ENCODE data around the gene STXBP1.

Gene STXBP1

DNA sequence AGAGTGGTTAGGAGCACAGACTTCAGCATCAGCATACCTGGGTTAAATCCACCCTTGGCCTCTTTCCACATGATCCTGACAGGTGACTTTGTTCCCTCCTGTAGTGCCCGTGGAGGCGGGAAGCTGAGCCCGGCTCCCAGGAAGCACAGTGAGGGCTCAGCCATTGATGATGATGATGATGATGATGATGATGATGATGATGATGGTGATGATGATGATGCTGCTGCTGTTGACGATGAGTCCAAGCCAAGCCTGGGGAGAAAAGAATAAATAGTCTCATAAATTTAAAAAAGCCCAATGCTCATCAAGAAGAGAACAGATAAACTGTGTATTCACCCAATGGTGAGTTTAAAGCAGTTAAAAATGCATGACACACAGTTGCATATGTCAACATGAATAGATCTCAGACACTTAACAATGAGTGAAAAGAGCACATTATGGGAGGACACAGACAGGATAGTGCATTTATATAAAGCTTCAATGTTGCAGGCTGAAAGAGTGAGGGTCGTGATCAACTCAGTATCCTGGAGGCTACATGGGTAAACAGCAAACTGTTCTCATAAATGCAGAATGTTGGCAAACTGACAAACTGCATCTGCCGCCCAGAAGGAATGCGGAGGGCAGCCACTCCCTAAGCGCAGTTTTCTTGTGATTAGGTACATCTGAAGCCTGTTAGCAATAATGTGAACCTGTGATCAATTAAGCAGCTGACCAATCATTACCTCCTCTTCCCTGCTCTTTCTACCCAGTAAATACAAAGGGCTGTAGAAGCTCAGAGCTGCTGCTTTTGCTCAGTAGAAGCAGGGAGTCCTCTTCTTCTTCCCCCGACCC, 83.0 kb downstream of the STXBP1 start:
- no peak for DNase-seq

DNA sequence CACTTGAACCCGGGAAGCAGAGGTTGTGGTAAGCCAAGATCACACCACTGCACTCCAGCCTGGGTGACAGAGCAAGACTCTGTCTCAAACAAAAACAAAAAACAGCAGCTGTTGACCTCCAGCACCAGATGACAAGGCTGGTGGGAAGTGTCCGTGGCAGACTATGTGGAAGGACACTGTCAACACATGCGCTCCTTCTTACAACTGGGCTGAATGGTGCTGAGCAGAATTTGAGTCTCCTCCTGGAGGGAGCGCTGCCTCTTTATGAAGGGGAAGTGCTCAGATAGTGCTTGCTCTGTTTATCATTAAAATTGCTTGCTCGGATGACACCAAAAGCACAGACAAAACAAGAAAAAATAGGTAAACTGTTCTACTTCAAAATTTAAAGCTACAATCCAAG, 85.5 kb downstream of the STXBP1 start:
- DNase-seq = no peak

DNA sequence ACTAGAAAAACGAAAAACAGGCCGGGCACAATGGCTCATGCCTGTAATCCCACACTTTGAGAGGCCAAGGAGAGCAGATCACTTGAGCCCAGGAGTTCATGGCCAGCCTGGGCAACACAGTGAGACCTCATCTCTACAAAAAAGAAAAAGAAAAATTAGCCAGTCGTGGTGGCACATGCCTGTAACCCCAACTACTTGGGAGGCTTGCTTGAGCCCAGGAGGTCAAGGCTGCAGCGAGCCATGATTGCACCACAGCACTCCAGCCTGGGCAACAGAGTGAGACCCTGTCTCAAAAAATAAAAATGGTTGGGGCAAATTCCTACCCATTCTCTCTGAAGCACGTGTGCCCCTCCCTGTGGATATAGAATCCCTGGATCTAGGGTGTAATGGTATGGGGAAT, 86.3 kb downstream of the STXBP1 start:
- DNase-seq = no peak

DNA sequence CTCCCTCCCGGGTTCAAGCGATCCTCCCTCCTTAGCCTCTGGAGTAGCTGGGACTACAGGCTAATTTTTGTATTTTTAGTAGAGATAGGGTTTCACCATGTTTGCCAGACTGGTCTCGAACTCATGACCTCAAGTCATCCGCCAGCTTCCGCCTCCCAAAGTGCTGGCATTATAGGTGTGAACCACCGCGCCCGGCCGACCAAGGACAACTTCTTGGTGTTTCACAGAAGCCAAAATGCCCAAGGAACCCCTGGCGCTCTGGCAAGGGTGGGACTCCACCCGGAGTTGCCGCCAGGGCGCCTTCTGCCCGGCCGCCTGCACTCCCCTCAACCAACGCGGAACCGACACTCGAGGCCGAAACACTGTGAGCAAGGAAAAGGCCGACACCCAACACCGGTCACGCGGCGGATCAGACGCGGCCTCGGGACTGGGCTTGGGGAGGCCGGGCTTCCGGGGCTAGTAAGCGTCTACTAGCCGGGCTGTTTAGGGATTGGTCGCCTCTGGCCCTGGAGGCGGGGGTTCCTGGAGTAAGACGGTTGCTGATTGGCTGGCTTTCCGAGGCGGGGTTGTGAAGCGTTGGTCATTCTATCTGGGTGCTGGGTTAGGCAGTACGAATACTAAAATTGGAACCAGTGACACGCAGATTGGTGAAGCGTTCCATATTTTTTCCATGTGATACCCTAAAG, 87.1 kb downstream of the STXBP1 start:
- DNase-seq = peak; percentile 97

DNA sequence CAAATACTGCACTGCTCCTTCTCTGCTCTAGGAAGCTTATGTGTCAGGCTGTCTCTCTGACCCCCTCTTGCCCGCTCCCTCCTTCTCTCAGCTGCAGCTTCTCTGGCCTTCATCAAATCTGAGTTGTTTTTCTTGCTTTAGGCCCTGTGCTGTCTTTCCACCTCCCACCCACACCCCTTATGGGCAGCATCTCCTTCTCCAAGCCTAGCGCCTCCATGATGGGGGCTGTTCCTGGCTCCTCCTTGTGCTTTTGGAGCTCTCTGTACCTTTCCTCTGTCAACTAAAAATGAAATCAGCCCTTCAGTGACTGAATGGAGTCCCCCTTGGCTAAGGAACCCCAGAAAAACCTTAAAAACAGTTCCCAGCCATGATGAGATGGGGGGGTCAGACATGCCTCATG, 88.1 kb downstream of the STXBP1 start:
- no peak for DNase-seq

DNA sequence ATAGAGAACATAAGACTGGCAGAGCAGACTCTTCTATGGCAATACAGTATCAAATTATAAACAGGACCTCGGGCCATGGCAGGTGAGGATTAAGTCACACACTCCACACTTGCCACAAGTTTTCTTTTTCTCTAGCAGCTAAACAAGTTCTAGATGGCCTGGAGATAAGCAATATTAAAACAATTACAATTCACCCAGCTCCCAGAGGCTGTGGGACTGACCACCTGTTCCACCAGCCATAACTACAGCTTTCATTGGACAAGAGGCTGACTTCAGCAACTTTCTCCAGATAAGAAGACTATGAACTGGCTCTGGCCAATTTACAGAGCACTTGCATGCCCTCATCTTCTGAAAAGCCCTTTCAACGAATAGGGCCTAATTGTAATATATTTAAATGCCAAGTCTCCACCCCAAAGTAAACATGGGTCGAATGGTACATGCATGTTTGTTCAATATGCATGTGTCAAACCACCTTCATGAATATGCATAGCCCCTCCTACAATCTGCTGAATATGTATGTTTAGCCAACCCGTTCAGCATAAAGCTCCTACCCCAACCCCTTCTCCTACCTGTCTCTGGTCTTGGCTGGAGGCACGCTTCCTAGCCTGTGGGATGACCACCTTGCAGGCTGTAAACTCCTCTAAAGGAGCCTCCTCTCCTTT, 88.6 kb downstream of the STXBP1 start:
- DNase-seq = no peak

DNA sequence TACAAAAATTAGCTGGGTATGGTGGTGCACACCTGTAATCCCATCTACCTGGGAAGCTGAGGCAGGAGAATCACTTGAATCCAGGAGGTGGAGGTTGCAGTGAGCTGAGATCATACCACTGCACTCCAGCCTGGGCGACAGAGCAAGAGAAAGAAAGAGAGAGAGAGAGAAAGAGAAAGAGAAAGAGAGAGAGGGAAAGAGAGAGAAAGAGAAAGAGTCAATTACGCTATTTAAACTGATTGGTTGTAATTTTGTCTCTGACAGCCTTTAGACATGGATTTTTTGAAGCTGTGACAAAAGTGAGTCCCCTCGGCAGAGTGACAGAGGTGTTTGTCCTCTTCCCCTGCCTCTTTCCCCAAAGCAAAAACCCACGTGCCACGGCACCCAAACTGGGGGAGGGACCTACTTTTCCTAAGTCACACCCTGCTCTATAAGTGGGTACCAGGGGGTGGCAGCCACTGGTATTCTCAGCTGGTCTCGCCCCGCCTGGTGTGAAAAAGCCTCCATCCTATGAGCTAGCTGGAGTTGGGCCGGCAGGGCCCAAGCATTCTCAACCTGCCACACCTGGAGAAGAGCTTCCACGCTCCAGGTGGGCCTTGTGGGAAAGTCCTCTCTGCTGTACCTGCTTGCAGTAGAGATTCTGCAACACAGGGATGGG, 91.3 kb downstream of the STXBP1 start:
- no peak for DNase-seq

DNA sequence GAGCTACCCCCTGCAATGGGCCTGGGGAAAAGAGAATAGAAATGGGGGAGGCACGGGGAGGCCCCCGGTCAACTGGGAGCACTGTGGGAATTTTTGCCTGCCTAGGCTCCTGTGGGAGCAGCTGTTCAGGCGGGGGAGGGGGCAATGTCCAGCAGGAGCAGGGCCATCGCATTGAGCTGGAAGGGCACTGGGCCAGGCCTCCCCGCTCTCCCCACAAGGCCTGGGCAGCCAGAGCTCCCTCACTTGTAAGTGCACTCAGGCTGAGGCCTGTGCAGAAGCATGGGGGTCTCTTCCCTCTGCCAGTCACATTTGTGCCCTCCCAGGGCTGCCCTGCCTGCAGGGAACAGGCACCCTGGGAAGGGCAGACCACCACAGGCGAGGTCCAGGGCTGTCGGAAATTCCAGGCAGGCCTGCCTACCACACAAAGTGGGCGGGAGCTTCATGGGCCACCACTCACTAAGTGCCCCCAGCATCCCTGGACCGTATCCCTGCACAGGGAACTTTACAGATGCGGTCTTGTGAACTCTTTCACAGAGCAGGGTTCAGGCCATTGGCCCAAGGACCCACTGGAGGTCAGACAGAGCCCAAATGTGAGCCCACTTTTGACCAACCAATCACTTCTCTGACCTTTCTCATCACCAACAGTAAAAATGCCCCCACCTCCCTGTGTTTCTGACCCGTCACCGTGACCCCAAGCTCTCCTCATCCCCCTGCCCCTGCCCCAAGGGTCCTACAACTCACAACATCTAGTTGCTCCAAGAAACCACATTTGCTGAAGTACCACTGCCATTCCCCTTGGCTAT, 93.7 kb downstream of the STXBP1 start:
- no peak for DNase-seq

DNA sequence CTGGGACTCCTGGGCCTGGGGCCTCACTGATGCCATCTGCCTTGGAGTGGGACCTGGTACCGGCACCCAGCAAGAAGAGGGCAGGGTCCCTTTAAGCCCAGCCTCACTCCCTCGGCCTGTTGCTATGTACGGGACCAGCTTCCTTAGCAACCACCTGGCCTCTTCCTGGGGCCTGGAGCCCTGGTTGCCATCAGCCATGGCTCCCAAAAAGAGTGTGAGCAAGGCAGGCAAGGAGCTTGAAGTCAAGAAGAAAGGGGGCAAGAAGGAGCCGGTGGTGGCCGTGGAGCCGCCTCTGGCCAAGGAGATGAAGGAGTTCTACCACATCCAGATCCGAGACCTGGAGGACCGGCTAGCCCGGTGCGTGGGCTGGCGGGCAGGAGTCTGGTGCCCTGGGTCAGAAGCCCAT, 94.8 kb downstream of the STXBP1 start, which contains the start of gene CFAP157:
TSS of gene CFAP157 (plus strand) at position 153 of the 406 bp plus-strand sequence. CDS start at position 197, 44 bp downstream.
- DNase-seq = no peak

DNA sequence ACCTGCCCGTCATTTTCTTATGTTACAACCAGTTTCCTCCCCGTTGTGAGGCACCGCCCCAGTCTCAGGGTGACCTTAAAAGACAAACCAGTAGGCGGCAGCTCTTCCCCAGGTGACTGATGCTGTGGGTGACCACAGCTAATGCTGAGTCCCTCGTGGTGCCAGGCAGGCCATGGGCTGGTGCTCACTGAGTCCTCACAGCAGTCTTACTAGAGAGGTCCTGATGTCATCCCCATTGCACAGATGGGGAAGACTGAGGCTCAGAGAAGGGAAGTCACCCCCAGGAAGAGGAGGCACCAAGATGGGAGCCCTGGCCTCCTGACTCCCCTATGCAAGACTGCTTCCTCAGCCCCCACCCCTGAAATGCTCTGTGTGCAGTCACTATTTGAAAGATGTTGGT, 95.7 kb downstream of the STXBP1 start:
- DNase-seq = no peak

DNA sequence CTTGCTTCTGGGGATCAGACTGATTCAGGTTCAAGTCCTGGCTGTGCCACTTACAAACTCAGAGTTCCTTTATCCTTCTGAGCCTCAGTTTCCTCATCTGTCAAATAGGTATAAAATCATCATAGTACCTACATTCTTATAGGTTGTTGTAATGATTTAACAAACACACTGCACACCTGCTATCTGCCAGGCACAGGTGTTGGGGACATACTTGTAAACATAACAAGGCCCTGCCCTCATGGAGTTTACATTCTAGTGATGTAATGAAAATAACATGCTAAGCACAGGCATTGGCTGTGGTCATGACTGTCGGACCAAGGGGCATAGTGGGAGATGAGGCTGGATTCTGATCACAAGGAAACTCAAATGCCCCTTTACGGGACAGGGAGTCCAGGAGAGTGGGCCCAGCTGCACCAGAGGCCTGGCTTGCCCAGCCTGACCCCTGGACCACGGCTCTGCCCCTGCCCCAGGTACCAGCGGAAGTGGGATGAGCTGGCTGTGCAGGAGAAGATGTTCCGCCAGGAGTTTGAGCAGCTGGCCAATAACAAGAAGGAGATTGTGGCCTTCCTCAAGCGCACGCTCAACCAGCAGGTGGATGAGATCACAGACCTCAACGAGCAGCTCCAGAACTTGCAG, 97.0 kb downstream of the STXBP1 start:
- no peak for DNase-seq

DNA sequence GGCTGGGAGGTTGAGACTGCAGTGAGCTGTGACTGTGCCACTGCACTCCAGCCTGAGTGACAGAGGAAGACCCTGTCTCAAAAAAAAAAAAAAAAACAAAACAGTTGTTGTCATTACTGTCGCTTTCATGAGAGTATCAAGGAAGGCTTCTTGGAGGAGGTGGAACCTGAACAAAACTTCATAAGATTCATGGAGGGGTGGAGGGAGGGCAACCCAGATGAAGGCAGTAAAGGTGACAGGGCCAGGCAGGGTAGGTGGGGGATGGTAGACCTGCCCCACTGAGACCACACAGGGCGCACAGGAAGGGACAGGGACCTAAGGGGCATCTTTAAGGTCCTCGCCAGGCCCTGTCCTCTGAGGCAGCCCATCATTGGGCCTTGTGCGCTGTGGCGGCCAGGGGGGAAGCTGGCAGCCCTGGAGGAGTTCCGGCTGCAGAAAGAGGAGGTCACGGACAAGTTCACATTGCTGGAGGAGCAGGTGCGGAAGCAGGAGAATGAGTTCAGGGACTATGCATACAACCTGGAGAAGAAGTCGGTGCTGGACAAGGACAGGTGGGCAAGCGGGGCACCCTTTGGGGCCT, 98.2 kb downstream of the STXBP1 start:
- DNase-seq = no peak

DNA sequence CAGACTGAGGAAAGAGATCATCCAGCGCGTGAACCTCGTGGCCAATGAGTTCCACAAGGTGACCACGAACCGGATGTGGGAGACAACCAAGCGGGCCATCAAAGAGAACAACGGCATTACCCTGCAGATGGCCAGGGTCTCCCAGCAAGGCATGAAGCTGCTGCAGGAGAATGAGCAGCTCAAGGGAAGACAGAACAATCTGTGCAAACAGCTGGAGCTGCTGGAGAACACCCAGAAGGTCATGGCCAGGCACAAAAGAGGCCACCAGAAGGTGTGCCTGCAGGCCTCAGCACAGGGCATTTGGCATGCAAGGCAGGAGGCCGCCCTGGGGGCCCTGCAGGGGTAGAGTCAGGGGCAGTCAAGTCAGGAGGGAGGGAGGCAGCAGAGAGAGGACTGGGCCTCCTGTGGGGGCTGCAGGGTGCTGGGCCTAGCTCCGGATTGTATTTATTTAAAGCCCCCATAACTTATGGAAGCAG, 99.2 kb downstream of the STXBP1 start:
- no peak for DNase-seq

DNA sequence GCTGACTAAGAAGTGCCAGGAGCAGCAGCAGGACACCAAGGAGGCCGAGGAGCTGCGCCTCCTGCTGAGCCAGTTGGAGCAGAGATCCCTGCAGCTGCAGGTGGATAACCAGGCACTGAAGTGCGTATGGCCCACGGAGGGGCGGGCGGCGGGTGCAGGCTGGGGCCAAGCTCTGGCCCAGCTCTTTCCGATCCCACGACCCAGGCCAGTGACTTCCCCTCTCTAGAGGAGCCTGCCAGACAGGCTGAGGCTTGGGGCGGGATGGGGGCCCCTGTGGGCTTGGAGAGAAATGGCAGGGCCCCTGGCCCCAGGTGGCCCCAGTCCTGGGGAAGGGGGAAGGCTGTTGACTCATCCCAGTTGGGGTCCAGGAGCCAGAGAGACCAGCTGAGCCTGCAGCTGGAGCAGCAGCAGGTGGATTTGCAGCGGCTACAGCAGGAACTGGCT, 99.8 kb downstream of the STXBP1 start:
- DNase-seq = no peak

DNA sequence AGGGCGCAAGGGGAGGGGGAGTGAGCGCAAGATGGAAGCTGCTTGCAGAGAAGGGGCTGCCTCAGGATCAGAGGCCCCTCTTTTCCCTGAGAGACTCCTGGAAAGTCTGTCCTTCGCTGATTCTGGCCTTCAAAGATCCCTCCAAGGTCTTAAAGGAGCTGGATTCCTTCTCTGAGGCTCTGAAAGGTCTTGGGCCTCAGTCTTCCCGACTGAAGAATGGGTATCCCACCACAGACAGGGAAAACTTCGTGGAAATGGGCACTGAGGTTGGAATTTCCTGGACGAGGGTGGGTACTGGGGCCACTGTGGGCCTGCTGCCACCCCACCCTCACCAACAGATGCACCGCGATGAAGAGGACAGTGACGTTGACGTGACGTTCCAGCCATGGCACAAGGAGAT, 100.3 kb downstream of the STXBP1 start:
- DNase-seq = no peak

DNA sequence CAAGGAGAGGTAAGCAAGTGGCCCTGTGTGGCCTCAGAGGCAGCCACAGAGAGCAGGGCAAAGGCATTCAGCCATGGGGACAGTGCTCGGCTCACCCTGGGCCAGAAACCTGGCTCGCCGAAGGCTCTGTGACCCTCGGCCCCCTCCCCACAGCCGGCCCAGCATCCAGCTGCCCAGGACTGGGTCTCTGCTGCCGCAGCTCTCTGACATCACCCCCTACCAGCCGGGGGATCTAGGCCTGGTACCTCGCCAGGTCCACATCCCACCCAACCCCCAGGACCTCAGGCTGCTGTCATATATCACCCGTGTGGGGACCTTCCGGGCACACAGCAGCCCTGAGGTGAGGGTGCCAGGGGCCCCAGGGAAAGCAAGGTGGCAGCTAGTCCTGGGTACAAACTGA, 100.8 kb downstream of the STXBP1 start:
- no peak for DNase-seq

DNA sequence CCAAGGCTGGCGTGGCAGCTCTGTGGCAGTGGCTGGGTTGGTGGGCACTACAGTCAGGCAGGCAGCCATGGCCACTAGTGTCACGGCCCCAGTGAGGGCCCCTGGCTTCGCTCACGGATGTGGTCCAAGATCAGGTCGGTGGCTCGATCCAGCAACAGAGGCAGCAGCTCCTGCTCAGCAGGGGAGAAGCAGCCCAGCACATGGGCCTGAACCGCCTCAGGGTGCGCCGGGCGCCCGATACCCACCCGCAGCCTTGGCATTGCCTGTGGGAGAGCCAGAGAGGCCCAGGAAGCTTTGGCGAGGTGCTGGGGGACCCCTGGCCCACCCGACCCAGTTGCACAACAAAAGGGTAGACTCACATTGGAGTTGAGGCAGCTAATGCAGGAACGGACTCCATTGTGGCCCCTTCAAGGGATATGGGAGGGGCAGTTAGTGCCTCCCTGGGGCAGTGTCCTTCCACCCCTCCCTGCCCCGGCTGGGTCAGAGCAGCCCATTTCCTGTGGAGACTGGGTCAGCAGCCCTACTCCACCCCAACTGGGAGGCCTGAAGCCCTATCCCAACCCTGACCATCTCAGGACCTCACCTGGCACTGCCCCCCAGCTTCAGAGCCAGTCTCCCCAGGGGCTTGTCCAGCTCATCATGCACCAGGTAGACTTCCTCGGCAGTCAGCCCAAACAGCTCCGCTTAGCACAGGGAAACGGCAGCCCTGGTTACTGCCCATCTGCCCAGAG, 102.1 kb downstream of the STXBP1 start:
- DNase-seq = no peak

DNA sequence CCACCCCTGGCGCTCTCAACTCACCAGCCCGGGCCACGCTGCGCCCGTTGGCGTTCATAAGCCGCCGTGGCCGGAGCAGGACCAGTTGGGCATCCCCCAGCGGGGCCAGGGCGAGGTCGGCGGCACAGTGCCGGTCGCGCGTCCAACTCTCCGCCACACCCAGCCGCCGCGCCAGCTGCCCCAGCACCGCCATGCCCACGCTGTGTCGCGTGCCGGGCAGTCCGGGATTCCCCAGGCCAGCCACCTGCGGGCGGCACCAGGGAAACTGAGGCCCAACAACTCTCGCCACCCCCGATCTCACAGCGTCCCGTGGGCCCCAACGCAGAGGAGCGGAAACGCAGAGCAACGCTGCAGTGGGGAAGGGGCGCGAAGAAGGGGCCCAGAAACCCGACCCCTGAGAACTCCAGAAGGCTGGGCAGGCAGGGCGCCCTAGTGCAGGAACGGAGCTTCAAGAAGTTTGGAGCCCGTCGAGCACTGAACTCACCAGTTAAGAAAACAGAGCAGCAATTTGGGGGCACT, 102.9 kb downstream of the STXBP1 start:
- DNase-seq = peak; percentile 48

DNA sequence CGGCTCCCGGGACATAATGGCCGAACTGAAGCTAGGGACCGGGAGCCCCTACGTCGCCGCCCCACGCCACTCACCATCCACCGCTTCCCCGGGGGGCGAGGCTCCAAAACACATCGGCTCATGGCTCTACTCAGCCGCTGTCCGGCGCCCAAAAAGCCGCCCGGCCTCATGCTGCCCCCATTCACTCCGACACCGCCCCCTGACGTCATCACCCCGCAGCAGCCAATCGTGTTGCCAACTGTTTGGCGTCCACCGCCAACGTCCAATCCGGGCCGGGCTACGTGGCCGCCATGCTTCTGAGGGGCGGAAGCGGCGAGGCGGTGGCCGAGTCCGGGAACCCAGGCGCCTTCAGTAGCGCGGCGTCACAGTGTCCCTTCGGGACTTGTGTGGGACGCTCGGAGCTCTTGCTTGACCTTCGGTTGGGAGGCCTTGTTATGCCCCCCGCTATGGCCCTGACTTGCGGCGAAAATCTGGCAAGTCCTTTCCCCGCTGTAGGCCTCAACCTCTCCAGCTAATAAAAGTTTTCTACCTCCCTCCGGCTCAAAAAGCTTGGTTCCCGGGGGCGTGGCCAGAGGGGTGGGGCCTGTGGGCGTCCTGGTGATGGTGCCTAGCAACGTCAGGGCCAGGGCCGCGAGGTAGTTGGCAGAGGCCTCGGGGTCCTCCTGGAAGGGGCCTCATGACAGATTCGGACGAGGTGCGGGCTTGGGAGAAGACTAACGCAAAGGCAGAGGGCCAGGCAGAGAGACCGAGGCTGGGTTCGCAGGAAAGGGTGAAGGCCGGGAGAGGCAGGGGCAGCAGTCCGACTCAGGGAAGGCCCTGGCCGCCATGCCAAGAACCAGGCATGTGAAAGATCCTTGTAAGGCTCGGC, 103.6 kb downstream of the STXBP1 start, which contains the start of the genes PTRH1 and TTC16:
TSS of gene PTRH1 (minus strand) at position 194 of the 868 bp plus-strand sequence. CDS start at position 170, 24 bp downstream.
TSS of gene TTC16 (plus strand) at position 610 of the 868 bp plus-strand sequence. CDS start at position 677, 67 bp downstream.
- peak; percentile 98 for DNase-seq
